SK-N-SH treated with all-trans-retinoic acid at 6 μM for 48 hours (cell line): ENCODE data around the gene RIIAD1.
A peak's percentile ranks its signal among the peaks of the same experiment; 100 is the strongest.
"Not testable (repeated sequence)": the region's sequence is repeated elsewhere in the genome, so short reads cannot be mapped to it uniquely, and the experiment has no call there.

Source experiments
- ATAC-seq: fragments of 200-7000 bp; cut with Tn5 transposase; 3 replicates; pipeline ENCODE4 v1.9.1; 2020; ENCODE audit warnings: mild to moderate bottlenecking, moderate library complexity
- ARNTL ChIP-seq: fragments of 450-650 bp; formaldehyde crosslinking; IDR thresholded peaks from 2 replicates; pipeline ENCODE4 v1.5.0; 2020; ENCODE audit warnings: low read depth, mild to moderate bottlenecking, moderate library complexity, borderline replicate concordance
- CREB5 ChIP-seq: fragments of 250-450 bp; sonication (Bioruptor Pico); IDR thresholded peaks from 2 replicates; pipeline ENCODE4 v1.5.1; 2020; ENCODE audit warnings: low read depth, mild to moderate bottlenecking, moderate library complexity
- CSDC2 ChIP-seq: fragments of 250-450 bp; sonication (Bioruptor Pico); IDR thresholded peaks from 2 replicates; pipeline ENCODE4 v1.5.0; 2020; ENCODE audit warnings: mild to moderate bottlenecking, moderate library complexity
- GLIS3 ChIP-seq: fragments of 250-450 bp; sonication (Bioruptor Pico); IDR thresholded peaks from 2 replicates; pipeline ENCODE4 v1.5.0; 2020; ENCODE audit warnings: mild to moderate bottlenecking, moderate library complexity
- ISL1 ChIP-seq: fragments of 250-450 bp; sonication (Bioruptor Pico); IDR thresholded peaks from 2 replicates; pipeline ENCODE4 v2.1.2; 2022; ENCODE audit warnings: mild to moderate bottlenecking, moderate library complexity
- OSR1 ChIP-seq: fragments of 250-450 bp; sonication (Bioruptor Pico); IDR thresholded peaks from 2 replicates; pipeline ENCODE4 v1.8.0; 2022; ENCODE audit warnings: moderate library complexity, mild to moderate bottlenecking, inconsistent platforms
- PATZ1 ChIP-seq: fragments of 250-450 bp; sonication (Bioruptor Pico); IDR thresholded peaks from 2 replicates; pipeline ENCODE4 v1.8.0; 2020; ENCODE audit warnings: mild to moderate bottlenecking, moderate library complexity, borderline replicate concordance
- POU6F1 ChIP-seq: fragments of 250-450 bp; sonication (Bioruptor Pico); IDR thresholded peaks from 2 replicates; pipeline ENCODE4 v1.8.0; 2021; ENCODE audit warnings: low read depth, mild to moderate bottlenecking, moderate library complexity, borderline replicate concordance
- RARB ChIP-seq: fragments of 250-450 bp; sonication (Bioruptor Pico); IDR thresholded peaks from 2 replicates; pipeline ENCODE4 v1.8.0; 2021; ENCODE audit warnings: mild to moderate bottlenecking, moderate library complexity
- TOX ChIP-seq: fragments of 250-450 bp; sonication (Bioruptor Pico); IDR thresholded peaks from 2 replicates; pipeline ENCODE4 v1.8.0; 2021; ENCODE audit warnings: mild to moderate bottlenecking, moderate library complexity, borderline replicate concordance
- TSHZ2 ChIP-seq: fragments of 250-450 bp; sonication (Bioruptor Pico); IDR thresholded peaks from 2 replicates; pipeline ENCODE4 v1.5.0; 2020; ENCODE audit warnings: mild to moderate bottlenecking, moderate library complexity
- ZC3H10 ChIP-seq: fragments of 250-450 bp; sonication (Bioruptor Pico); IDR thresholded peaks from 2 replicates; pipeline ENCODE4 v1.5.1; 2021; ENCODE audit warnings: mild to moderate bottlenecking, moderate library complexity
- ZFP3 ChIP-seq: fragments of 250-450 bp; sonication (Bioruptor Pico); IDR thresholded peaks from 2 replicates; pipeline ENCODE4 v1.5.0; 2020; ENCODE audit warnings: mild to moderate bottlenecking, moderate library complexity
- ZNF565 ChIP-seq: fragments of 450-650 bp; formaldehyde crosslinking; conservative IDR thresholded peaks from 2 replicates; pipeline ENCODE4 v1.5.0; 2020; ENCODE audit warnings: low read depth, mild to moderate bottlenecking, moderate library complexity
- ZNF70 ChIP-seq: fragments of 450-650 bp; formaldehyde crosslinking; IDR thresholded peaks from 2 replicates; pipeline ENCODE4 v1.5.0; 2020; ENCODE audit warnings: mild to moderate bottlenecking, moderate library complexity
- ZNF8 ChIP-seq: fragments of 450-650 bp; formaldehyde crosslinking; IDR thresholded peaks from 2 replicates; pipeline ENCODE4 v1.5.0; 2020; ENCODE audit warnings: mild to moderate bottlenecking, moderate library complexity
- TF ChIP-seq, protein P1 (sequence below): fragments of 250-450 bp; sonication (Bioruptor Pico); IDR thresholded peaks from 2 replicates; pipeline ENCODE4 v1.5.1; 2021; ENCODE audit warnings: mild to moderate bottlenecking, moderate library complexity

Gene RIIAD1

GRCh38 chr1:151762941-151763921 is 41.9 kb downstream of the RIIAD1 start, which contains the start of gene MRPL9:
MRPL9 (minus strand) TSS chr1:151763496; CDS start chr1:151763479, 17 bp downstream.
- peak; percentile 100 for ATAC-seq
- no peak for TF ChIP-seq GLIS3 (CRISPR knock-in tag)
- TF ChIP-seq ZFP3 (CRISPR knock-in tag), result no peak
- TF ChIP-seq CREB5 (CRISPR knock-in tag), result no peak
- peak; percentile 89; the same call in 1 of the 2 replicates for TF ChIP-seq POU6F1 (CRISPR knock-in tag)

DNA sequence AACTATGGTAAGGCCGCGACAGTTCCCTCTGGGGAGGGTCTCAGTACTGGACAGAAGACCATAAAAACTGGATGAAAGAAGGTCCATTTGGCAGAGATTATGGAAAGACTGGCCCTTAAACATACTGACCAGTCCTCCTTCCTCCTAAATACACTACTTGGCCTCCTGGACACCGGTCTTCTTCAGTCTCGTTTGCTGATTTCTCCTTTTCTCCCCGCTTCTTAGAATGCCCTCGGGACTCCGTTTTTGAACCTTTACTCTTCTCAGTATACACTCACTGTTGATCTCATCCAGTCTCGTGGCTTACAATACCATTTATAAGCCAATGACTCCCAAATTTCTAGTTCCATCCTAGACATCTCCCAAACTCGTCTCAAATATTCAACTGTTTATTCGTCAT is 42.7 kb downstream of the RIIAD1 start:
- peak; percentile 8; the same call in 2 of the 3 replicates for ATAC-seq
- TF ChIP-seq, protein P1, sequence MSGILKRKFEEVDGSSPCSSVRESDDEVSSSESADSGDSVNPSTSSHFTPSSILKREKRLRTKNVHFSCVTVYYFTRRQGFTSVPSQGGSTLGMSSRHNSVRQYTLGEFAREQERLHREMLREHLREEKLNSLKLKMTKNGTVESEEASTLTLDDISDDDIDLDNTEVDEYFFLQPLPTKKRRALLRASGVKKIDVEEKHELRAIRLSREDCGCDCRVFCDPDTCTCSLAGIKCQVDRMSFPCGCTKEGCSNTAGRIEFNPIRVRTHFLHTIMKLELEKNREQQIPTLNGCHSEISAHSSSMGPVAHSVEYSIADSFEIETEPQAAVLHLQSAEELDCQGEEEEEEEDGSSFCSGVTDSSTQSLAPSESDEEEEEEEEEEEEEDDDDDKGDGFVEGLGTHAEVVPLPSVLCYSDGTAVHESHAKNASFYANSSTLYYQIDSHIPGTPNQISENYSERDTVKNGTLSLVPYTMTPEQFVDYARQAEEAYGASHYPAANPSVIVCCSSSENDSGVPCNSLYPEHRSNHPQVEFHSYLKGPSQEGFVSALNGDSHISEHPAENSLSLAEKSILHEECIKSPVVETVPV (CRISPR knock-in tag), result no peak
- TF ChIP-seq RARB (CRISPR knock-in tag), result no peak
- TF ChIP-seq PATZ1 (CRISPR knock-in tag), result no peak
- no peak for TF ChIP-seq ZNF8 (CRISPR knock-in tag)
- no peak for TF ChIP-seq ZNF70
- no peak for TF ChIP-seq OSR1 (CRISPR knock-in tag)
- TF ChIP-seq GLIS3 (CRISPR knock-in tag), result no peak

GRCh38 chr1:151768351-151769066 is 47.2 kb downstream of the RIIAD1 start:
- not testable (repeated sequence) for ATAC-seq

- ATAC-seq, result not testable (repeated sequence)
These were observed 47.9 kb downstream of the RIIAD1 start for GRCh38 chr1:151769270-151769669.

GRCh38 chr1:151773702-151774101 is 52.4 kb downstream of the RIIAD1 start:
- ATAC-seq, result no peak; the same call in 1 of the 3 replicates
- TF ChIP-seq CSDC2 (CRISPR knock-in tag) (no peak), GLIS3 (CRISPR knock-in tag) (no peak), ZC3H10 (CRISPR knock-in tag) (no peak), ZNF565 (CRISPR knock-in tag) (no peak), ISL1 (CRISPR knock-in tag) (no peak), ARNTL (no peak), TOX (CRISPR knock-in tag) (no peak), CREB5 (CRISPR knock-in tag) (no peak), TSHZ2 (CRISPR knock-in tag) (no peak), PATZ1 (CRISPR knock-in tag) (no peak), ZNF70 (no peak)
